Neural cell (in vitro differentiated cells): Measurements from ENCODE around the gene UBE3B.

ENCODE experiments used
- CTCF ChIP-seq: fragments of 450-650 bp; IDR thresholded peaks from 2 replicates; pipeline ENCODE4 v1.5.1; 2014; ENCODE audit warnings: antibody characterized with exemption, mild to moderate bottlenecking, moderate library complexity; ENCODE audit not compliant: poor library complexity, severe bottlenecking
- EZH2 ChIP-seq: fragments of 200-600, 300-800 bp; shearing (Covaris generic), sonication (generic); IDR thresholded peaks from 2 replicates; pipeline ENCODE4 v1.6.1; 2014; ENCODE audit warnings: antibody characterized with exemption, low read length, borderline replicate concordance, mild to moderate bottlenecking; ENCODE audit not compliant: insufficient read depth, poor library complexity, severe bottlenecking

- TF ChIP-seq EZH2 (no peak), CTCF (no peak)
Measured at GRCh38 chr12:109517619-109518018, 40.2 kb downstream of the UBE3B start.
